Coronary artery (tissue), 2 donors: Measurements from ENCODE around the gene UBA6.
"Not testable (repeated sequence)": the region's sequence is repeated elsewhere in the genome, so short reads cannot be mapped to it uniquely, and the experiment has no call there.

Source experiments
- DNase-seq: peaks from one replicate; pipeline ENCODE4 v3.0.0-alpha.2; 2017; ENCODE audit warnings: low spot score
- H3K27ac ChIP-seq, 2 donors: fragments of 200-600 bp; sonication (generic); one replicate each; pipeline ENCODE4 v1.5.1; 2016 to 2019
- H3K4me3 ChIP-seq: fragments of 200-600 bp; sonication (generic); 2 replicates; pipeline ENCODE4 v1.5.1; 2016; ENCODE audit warnings: mild to moderate bottlenecking, moderate library complexity
- TF ChIP-seq, protein P1 (sequence below): fragments of 200-600 bp; sonication (generic); IDR thresholded peaks from one replicate; pipeline ENCODE4 v1.5.1; 2019; ENCODE audit warnings: antibody characterized with exemption

UBA6 gene

DNA sequence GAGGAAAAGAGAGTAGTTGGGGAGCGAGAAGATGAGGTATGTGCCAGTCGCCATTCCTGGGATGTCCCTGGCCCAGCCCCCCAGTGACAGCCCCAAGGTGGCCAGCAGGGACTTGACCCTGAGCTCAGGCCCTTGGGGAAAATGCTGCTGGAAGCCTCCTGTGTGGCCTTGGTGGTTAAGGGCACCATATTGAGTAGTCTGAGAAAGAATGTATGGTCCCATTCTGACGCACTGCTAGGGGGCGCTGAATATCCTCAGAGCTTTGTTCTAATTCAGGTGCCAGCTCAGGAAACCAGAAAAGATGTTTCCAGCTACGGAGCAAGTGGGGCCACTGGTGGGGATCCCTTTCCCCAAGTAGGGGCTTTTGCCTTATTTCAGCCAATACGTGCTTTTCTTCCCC is 14.0 kb upstream of the UBA6 start:
- H3K27ac ChIP-seq, result no peak overlapping the region
- TF ChIP-seq, protein P1, sequence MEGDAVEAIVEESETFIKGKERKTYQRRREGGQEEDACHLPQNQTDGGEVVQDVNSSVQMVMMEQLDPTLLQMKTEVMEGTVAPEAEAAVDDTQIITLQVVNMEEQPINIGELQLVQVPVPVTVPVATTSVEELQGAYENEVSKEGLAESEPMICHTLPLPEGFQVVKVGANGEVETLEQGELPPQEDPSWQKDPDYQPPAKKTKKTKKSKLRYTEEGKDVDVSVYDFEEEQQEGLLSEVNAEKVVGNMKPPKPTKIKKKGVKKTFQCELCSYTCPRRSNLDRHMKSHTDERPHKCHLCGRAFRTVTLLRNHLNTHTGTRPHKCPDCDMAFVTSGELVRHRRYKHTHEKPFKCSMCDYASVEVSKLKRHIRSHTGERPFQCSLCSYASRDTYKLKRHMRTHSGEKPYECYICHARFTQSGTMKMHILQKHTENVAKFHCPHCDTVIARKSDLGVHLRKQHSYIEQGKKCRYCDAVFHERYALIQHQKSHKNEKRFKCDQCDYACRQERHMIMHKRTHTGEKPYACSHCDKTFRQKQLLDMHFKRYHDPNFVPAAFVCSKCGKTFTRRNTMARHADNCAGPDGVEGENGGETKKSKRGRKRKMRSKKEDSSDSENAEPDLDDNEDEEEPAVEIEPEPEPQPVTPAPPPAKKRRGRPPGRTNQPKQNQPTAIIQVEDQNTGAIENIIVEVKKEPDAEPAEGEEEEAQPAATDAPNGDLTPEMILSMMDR, result no peak
- no peak for DNase-seq
- H3K4me3 ChIP-seq, result no peak overlapping the region

DNA sequence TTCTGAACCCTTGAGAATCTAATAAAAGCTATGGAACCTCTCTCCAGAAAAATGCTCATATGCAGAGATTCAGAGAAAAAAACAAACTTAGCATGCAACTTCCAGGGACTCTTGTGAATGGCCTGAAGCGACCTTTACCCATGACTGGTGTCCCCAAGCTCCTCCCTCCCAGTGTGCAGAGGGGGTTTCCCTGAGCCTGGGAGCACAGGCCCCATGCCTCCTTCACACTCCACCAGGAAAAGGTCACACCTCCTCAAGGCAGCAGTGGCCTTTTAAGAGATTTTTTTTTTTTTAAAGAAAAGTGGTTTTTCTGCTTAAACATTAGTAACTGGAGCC is 13.3 kb upstream of the UBA6 start:
- H3K27ac ChIP-seq, result no peak overlapping the region
- DNase-seq, result no peak
- TF ChIP-seq, protein P1, result no peak
- H3K4me3 ChIP-seq, result no peak overlapping the region

DNA sequence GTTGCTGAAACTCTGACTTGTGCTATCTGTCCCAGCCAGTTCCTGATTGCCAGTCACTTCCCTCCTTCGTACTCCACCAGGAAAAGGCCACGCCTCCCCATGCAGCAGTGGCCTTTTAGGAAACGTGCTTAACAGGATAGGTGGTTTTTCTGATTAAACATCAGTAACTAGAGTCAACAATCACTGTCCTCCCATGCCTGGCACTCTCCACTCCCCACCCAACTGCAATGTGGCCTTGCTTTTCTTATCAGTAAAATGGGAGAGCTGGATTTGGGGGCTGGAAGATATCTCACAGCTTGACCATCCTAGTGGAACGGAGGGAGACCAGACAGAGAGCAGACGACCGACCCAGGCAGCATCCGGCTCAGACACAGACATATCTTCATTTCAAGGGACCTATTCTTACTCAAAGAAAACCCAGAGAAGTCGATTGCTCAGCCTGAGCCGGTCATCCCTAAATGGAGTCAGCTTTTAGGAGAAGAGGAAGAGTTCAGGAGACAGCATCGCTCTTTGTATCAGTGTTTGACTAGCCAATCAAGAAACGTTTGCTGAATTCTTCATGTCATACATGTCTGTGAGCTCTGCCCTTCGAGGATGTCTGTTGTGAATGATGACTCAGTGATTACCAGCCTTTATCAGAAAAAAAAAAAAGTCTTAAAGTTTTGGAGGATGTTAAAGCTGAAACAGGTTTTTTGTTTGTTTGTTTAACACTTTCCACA is 12.7 kb upstream of the UBA6 start:
- Histone ChIP-seq H3K27ac (no peak overlapping the region), H3K4me3 (no peak overlapping the region)
- no peak for DNase-seq
- TF ChIP-seq, protein P1, result no peak

DNA sequence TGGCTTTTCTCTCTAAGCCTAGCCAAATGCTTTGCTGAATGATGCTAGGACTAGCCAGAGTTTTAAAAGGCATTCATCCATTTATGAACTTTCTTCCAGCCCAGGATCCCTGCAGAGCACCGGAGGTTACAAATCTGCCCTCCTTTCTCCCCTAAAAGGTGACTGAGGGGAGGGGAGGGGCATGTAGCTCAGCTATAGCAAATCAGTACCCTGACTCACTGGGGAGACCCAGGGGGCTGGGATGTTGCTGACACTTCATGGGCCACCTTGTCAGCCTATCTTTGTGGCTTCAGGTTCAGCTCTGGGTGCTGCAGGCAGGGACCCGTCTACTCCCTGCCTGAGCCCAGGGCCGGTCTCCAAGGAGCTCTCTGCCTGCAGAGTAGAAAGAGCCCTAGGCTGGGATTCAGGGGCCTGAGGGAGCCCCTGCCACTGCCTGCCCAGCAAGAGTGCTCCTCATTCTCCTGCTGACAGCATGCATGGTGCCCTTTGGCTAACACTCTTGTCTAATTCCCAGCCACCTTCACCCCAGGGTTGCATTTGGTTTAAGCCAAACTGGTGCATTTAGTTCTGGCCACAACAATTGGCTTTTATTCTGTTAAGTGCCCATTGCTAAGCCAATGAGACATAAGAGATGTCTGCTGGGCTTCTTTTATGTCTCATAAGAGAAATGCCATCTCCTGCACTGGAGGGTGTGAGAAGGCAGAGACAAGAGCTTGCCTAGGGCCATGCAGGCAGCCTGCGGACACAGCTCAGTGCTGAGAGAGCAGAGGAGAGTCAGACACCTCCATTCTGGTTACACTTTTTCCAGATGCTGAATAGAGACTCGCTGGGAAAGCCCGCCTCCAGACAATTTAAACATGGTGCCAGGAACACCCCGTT is 11.9 kb upstream of the UBA6 start:
- no peak overlapping the region for H3K27ac ChIP-seq
- TF ChIP-seq, protein P1, result no peak

DNA sequence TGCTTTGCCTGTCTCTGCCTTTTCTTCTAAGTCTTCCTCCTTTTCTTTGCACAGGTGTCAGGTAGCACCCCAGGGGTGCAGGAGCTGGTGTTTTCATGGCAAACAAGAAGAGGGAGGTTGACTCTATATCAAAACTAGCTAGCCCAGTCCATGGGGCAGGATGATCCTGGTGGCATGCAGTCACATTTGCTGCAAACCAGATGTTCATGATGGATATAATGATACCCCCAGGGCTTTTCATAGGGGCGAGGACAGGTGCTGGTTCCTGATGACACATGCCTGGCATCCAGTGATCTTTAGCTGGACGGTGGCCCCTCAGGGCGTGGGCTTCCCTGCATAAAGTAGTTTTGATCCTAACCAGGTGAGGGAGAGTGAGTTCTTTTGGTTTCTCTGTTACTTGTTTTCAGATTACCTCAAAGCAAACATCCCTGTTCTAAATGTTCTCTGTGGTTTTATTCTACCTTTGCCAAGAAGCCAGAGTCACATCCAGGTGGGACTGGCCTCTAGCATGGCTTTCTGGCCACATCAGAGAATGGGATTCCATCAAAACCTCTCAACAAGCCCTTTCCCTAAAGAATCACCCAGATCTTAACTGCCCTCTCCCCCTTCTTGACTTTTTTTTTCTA is 11.2 kb upstream of the UBA6 start:
- Histone ChIP-seq H3K27ac (no peak overlapping the region), H3K4me3 (no peak overlapping the region)
- TF ChIP-seq, protein P1, result no peak
- no peak for DNase-seq

More for the DNA sequence above, 11.9 kb upstream of the UBA6 start:
- no peak overlapping the region for H3K4me3 ChIP-seq
- no peak for DNase-seq

DNA sequence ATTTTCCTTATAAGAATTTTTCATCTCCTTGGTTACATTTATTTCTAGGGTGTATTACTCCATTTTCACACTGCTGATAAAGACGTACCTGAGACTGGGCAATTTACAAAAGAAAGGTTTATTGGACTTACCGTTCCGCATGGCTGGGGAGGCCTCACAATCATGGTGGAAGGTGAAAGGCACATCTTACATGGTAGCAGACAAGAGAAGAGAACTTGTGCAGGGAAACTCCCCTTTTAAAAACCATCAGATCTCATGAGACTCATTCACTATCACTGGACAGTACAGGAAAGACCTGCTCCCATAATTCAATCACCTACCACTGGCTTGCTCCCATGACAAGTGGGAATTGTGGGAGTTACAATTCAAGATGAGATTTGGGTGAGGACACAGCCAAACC is 5.7 kb upstream of the UBA6 start:
- H3K27ac ChIP-seq, H3K4me3 ChIP-seq, DNase-seq: not testable (repeated sequence)

DNA sequence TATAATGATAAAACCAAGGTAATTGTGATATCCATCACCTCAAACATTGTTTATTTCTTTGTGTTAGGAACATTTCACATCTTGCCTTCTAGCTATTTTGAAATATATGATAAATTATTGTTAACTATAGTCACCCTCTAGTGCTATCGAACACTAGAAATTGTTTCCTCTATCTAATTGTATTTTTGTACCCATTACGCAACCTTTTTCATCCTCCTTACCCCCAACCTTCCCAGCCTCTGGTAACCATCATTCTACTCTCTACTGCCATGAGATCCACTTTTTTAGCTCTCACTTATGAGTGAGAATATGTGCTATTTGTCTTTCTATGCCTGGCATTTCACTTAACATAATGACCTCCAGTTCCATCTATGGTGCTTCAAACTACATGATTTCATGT is 3.9 kb upstream of the UBA6 start:
- no peak for DNase-seq
- TF ChIP-seq, protein P1, result no peak
- H3K27ac ChIP-seq, result no peak overlapping the region
- H3K4me3 ChIP-seq, result no peak overlapping the region
